ENCODE results near the gene CHTOP. TPM values are rescaled to one million over a fixed set of nuclear protein-coding genes. Genes with fewer than 3 reads are reported as not detected.

Gene CHTOP
- total and polyA plus RNA-seq, 2 of the 13 experiments (the other 11 are each of a cell fraction or from before 2014, with no cell fraction given), result 38.0 to 51.9 TPM

DNA sequence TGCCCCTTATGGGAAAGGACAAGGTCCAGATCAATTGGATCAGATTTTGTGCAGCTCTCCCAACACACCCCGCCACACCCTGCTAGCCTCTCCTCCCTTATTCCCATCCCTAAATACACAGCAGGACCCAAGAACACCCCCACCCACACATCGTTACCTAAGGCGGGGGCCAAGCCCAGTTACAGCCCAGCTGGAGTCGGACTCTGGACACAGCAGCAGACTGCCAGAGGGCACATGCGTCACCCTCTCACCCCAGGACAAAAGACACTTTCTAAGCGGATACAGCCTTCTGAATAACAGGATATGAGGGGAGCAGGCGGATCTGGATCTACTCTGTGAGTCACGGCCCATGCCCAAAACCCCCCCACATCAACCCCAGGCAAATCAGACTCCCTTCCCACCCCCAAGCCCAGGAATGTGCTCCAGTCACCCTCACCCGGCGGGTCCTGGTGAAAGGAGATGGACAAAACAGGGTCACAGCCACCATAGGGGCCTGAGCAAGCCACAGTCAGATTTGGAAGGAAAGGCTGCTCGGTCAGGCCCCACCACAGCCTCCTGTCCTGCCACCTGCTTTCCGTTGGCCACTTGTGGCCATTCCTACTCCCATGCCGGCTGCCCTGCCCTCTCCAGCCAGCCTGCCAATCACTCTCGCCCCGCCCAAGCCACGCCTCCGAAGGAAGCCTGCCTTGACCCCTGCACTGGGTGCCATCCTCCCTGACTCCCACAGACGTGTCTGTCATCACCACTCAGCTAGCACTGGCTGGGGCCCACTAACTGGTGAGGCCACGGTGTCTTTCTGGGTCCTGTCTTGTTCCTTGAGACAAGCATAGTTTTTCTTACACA, 24.9 kb upstream of the CHTOP start (continued):
- TF ChIP-seq, protein P1, sequence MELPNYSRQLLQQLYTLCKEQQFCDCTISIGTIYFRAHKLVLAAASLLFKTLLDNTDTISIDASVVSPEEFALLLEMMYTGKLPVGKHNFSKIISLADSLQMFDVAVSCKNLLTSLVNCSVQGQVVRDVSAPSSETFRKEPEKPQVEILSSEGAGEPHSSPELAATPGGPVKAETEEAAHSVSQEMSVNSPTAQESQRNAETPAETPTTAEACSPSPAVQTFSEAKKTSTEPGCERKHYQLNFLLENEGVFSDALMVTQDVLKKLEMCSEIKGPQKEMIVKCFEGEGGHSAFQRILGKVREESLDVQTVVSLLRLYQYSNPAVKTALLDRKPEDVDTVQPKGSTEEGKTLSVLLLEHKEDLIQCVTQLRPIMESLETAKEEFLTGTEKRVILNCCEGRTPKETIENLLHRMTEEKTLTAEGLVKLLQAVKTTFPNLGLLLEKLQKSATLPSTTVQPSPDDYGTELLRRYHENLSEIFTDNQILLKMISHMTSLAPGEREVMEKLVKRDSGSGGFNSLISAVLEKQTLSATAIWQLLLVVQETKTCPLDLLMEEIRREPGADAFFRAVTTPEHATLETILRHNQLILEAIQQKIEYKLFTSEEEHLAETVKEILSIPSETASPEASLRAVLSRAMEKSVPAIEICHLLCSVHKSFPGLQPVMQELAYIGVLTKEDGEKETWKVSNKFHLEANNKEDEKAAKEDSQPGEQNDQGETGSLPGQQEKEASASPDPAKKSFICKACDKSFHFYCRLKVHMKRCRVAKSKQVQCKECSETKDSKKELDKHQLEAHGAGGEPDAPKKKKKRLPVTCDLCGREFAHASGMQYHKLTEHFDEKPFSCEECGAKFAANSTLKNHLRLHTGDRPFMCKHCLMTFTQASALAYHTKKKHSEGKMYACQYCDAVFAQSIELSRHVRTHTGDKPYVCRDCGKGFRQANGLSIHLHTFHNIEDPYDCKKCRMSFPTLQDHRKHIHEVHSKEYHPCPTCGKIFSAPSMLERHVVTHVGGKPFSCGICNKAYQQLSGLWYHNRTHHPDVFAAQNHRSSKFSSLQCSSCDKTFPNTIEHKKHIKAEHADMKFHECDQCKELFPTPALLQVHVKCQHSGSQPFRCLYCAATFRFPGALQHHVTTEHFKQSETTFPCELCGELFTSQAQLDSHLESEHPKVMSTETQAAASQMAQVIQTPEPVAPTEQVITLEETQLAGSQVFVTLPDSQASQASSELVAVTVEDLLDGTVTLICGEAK (IDR thresholded peaks at IDR 0.05), result no peak
- TF ChIP-seq, protein P1 (CRISPR knock-in tag; IDR thresholded peaks at IDR 0.05), result peak; percentile 74; the same call in 1 of the 2 replicates
- TF ChIP-seq, protein P2, sequence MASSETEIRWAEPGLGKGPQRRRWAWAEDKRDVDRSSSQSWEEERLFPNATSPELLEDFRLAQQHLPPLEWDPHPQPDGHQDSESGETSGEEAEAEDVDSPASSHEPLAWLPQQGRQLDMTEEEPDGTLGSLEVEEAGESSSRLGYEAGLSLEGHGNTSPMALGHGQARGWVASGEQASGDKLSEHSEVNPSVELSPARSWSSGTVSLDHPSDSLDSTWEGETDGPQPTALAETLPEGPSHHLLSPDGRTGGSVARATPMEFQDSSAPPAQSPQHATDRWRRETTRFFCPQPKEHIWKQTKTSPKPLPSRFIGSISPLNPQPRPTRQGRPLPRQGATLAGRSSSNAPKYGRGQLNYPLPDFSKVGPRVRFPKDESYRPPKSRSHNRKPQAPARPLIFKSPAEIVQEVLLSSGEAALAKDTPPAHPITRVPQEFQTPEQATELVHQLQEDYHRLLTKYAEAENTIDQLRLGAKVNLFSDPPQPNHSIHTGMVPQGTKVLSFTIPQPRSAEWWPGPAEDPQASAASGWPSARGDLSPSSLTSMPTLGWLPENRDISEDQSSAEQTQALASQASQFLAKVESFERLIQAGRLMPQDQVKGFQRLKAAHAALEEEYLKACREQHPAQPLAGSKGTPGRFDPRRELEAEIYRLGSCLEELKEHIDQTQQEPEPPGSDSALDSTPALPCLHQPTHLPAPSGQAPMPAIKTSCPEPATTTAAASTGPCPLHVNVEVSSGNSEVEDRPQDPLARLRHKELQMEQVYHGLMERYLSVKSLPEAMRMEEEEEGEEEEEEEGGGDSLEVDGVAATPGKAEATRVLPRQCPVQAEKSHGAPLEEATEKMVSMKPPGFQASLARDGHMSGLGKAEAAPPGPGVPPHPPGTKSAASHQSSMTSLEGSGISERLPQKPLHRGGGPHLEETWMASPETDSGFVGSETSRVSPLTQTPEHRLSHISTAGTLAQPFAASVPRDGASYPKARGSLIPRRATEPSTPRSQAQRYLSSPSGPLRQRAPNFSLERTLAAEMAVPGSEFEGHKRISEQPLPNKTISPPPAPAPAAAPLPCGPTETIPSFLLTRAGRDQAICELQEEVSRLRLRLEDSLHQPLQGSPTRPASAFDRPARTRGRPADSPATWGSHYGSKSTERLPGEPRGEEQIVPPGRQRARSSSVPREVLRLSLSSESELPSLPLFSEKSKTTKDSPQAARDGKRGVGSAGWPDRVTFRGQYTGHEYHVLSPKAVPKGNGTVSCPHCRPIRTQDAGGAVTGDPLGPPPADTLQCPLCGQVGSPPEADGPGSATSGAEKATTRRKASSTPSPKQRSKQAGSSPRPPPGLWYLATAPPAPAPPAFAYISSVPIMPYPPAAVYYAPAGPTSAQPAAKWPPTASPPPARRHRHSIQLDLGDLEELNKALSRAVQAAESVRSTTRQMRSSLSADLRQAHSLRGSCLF (CRISPR knock-in tag; IDR thresholded peaks at IDR 0.05; ENCODE audit: borderline replicate concordance), result no peak
- TF ChIP-seq MEF2D (CRISPR knock-in tag; IDR thresholded peaks at IDR 0.05) (no peak), CBX5 (CRISPR knock-in tag; IDR thresholded peaks at IDR 0.05; ENCODE audit: borderline replicate concordance) (no peak; the same call in 1 of the 2 replicates), ZNF766 (CRISPR knock-in tag; IDR thresholded peaks at IDR 0.05; ENCODE audit: borderline replicate concordance) (no peak), FOXO1 (CRISPR knock-in tag; IDR thresholded peaks at IDR 0.05) (peak; percentile 52; the same call in 1 of the 2 replicates), ZNF7 (CRISPR knock-in tag; IDR thresholded peaks at IDR 0.05) (no peak)
- TF ChIP-seq, protein P3, sequence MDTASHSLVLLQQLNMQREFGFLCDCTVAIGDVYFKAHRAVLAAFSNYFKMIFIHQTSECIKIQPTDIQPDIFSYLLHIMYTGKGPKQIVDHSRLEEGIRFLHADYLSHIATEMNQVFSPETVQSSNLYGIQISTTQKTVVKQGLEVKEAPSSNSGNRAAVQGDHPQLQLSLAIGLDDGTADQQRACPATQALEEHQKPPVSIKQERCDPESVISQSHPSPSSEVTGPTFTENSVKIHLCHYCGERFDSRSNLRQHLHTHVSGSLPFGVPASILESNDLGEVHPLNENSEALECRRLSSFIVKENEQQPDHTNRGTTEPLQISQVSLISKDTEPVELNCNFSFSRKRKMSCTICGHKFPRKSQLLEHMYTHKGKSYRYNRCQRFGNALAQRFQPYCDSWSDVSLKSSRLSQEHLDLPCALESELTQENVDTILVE (CRISPR knock-in tag; IDR thresholded peaks at IDR 0.05), result no peak

Data from HepG2 (cell line).